ENCODE results near the gene SRBD1.

GRCh38 chr2:45625824-45626223 lies 14.8 kb upstream of the SRBD1 start:
- TF ChIP-seq EZH2phosphoT487 (IDR thresholded peaks at IDR 0.05; ENCODE audit: unreplicated experiment): no peak
- no peak for TF ChIP-seq ETS1 (IDR thresholded peaks at IDR 0.05)
- TF ChIP-seq, protein P1, sequence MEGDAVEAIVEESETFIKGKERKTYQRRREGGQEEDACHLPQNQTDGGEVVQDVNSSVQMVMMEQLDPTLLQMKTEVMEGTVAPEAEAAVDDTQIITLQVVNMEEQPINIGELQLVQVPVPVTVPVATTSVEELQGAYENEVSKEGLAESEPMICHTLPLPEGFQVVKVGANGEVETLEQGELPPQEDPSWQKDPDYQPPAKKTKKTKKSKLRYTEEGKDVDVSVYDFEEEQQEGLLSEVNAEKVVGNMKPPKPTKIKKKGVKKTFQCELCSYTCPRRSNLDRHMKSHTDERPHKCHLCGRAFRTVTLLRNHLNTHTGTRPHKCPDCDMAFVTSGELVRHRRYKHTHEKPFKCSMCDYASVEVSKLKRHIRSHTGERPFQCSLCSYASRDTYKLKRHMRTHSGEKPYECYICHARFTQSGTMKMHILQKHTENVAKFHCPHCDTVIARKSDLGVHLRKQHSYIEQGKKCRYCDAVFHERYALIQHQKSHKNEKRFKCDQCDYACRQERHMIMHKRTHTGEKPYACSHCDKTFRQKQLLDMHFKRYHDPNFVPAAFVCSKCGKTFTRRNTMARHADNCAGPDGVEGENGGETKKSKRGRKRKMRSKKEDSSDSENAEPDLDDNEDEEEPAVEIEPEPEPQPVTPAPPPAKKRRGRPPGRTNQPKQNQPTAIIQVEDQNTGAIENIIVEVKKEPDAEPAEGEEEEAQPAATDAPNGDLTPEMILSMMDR (conservative IDR thresholded peaks at IDR 0.05; ENCODE audit: low read depth in 2 of 2): no peak
- TF ChIP-seq EZH2 (IDR thresholded peaks at IDR 0.05; ENCODE audit: low read depth, unreplicated experiment): no peak
- no peak for TF ChIP-seq POLR2AphosphoS5 (IDR thresholded peaks at IDR 0.05; ENCODE audit: low read depth)
- TF ChIP-seq REST (IDR thresholded peaks at IDR 0.05; ENCODE audit: unreplicated experiment): no peak
- no peak for TF ChIP-seq ZNF114 (CRISPR knock-in tag; IDR thresholded peaks at IDR 0.05)
- TF ChIP-seq JUNB (IDR thresholded peaks at IDR 0.05; ENCODE audit: unreplicated experiment): no peak
- no peak for TF ChIP-seq ZNF462 (CRISPR knock-in tag; IDR thresholded peaks at IDR 0.05)
- no peak for TF ChIP-seq CREB1 (CRISPR knock-in tag; IDR thresholded peaks at IDR 0.05; ENCODE audit: low read depth)
- no peak for TF ChIP-seq NANOG (IDR thresholded peaks at IDR 0.05; ENCODE audit: borderline replicate concordance)
- TF ChIP-seq STAT1 (IDR thresholded peaks at IDR 0.05; ENCODE audit: unreplicated experiment): no peak
- no peak for TF ChIP-seq ZNF331 (CRISPR knock-in tag; IDR thresholded peaks at IDR 0.05; ENCODE audit: low read depth)
